ENCODE data around the gene PHF2.
"Not testable (repeated sequence)": the region's sequence is repeated elsewhere in the genome, so short reads cannot be mapped to it uniquely, and the experiment has no call there.

The PHF2 gene

DNA sequence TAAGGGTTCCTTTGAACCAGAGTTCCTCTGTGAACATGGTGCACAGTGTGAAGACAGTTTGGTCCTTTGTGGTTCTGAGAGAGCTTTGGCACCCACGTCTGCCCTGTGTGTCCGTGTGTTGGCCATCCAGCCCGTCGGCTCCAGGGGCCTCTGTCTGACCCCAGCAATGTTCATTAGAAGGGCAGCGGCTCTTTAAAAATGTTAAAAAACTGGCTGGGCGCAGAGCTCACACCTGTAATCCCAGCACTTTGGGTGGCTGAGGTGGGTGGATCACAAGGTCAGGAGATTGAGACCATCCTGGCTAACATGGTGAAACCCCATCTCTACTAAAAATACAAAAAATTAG, 90.0 kb downstream of the PHF2 start:
- H3K4me3 Mint-ChIP-seq; DNase-seq (ENCODE audit: low spot score in 2 of 2); ATAC-seq (replicated peaks; ENCODE audit: extremely low read depth, poor library complexity, severe bottlenecking); H3K4me1 Mint-ChIP-seq; H3K9me3 Mint-ChIP-seq; H3K27me3 Mint-ChIP-seq; H3K36me3 Mint-ChIP-seq (ENCODE audit: insufficient read depth); H3K27ac Mint-ChIP-seq (ENCODE audit: low read depth): not testable (repeated sequence)

DNA sequence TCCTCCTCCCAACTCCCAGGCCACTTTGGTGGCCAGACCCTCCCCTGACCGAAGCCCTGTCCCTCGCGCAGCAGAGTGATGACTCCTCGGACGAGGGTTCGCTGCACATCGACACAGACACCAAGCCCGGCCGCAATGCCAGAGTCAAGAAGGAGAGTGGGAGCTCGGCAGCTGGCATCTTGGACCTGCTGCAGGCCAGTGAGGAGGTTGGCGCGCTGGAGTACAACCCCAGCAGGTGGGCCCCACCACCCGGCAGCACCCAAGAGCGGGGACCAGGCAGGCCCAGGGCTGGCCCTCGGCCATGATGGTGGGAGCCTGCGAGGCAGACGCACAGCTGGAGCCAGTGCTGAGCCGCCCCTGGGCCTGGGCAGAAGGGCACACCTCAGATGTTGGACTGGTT, 90.6 kb downstream of the PHF2 start:
- Mint-ChIP-seq H3K27me3 (no peaks in the 10 kb centered on the region), H3K4me1 (no peaks in the 10 kb centered on the region), H3K4me3 (no peak overlapping the region), H3K9me3 (no peaks in the 10 kb centered on the region), H3K36me3 (ENCODE audit: insufficient read depth) (peaks cover 3% of the 10 kb centered on the region), H3K27ac (ENCODE audit: low read depth) (no peak overlapping the region)
- ATAC-seq (replicated peaks; ENCODE audit: extremely low read depth, poor library complexity, severe bottlenecking) (no peak), DNase-seq (ENCODE audit: low spot score in 2 of 2) (no peak)

DNA sequence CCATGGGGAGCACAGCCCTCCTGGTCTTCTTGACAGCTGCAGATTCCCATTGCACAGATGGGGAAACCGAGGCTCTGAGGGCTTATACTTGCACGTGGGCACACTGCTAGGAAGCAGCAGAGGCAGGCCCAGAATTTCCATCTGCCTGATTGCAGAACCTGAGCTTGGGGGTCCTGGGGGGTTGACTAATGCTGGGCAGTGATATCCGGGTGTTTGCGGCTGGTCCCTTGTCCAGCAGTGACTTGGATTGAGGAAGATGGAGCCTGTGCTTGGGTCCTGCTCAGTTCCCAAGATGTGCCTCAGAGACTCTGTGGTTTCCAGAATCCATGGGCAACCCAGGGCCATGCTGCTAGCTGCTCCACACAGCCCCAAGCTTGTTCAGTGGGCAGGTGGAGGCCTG, 91.2 kb downstream of the PHF2 start:
- H3K27ac Mint-ChIP-seq (ENCODE audit: low read depth) = no peak overlapping the region
- H3K9me3 Mint-ChIP-seq = no peaks in the 10 kb centered on the region
- H3K36me3 Mint-ChIP-seq (ENCODE audit: insufficient read depth) = peaks cover 4% of the 10 kb centered on the region
- no peaks in the 10 kb centered on the region for H3K27me3 Mint-ChIP-seq
- H3K4me3 Mint-ChIP-seq = no peak overlapping the region
- no peak for DNase-seq (ENCODE audit: low spot score in 2 of 2)
- no peak for ATAC-seq (replicated peaks; ENCODE audit: extremely low read depth, poor library complexity, severe bottlenecking)
- H3K4me1 Mint-ChIP-seq = no peaks in the 10 kb centered on the region

DNA sequence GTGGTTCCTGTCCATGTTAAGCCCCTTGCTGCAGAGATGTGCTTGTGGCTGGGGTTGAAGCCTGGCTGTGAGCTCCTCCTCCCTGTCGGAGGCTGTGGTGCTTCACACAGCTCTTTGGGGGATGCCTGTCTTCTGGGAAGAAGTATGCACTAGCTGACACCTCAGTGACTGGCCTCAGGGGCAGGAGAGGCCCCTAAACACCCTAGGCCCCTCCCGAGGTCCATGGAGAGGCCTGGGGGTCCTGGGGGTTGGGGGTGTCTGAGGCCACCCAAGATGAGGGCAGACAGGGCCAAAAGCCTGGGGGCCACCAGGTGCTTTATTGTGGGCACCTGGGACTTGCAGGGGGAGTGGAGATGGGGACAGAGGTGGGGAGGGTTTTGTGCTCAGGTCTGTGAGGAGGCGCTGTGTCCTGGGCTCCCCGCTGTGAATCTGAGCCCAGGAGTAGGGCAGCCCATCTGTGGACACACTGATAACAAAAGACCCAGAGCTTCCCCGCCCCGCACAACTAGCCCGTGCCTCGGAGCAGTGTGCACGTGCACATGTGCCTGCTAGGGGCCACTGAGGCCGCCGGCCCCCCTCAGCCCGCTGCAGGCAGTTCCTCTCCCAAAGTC, 92.0 kb downstream of the PHF2 start:
- Mint-ChIP-seq H3K27me3 (no peaks in the 10 kb centered on the region), H3K4me1 (no peaks in the 10 kb centered on the region), H3K27ac (ENCODE audit: low read depth) (no peak overlapping the region), H3K9me3 (no peaks in the 10 kb centered on the region), H3K36me3 (ENCODE audit: insufficient read depth) (peaks cover 4% of the 10 kb centered on the region), H3K4me3 (no peak overlapping the region)
- ATAC-seq (replicated peaks; ENCODE audit: extremely low read depth, poor library complexity, severe bottlenecking) (no peak), DNase-seq (ENCODE audit: low spot score in 2 of 2) (no peak)

DNA sequence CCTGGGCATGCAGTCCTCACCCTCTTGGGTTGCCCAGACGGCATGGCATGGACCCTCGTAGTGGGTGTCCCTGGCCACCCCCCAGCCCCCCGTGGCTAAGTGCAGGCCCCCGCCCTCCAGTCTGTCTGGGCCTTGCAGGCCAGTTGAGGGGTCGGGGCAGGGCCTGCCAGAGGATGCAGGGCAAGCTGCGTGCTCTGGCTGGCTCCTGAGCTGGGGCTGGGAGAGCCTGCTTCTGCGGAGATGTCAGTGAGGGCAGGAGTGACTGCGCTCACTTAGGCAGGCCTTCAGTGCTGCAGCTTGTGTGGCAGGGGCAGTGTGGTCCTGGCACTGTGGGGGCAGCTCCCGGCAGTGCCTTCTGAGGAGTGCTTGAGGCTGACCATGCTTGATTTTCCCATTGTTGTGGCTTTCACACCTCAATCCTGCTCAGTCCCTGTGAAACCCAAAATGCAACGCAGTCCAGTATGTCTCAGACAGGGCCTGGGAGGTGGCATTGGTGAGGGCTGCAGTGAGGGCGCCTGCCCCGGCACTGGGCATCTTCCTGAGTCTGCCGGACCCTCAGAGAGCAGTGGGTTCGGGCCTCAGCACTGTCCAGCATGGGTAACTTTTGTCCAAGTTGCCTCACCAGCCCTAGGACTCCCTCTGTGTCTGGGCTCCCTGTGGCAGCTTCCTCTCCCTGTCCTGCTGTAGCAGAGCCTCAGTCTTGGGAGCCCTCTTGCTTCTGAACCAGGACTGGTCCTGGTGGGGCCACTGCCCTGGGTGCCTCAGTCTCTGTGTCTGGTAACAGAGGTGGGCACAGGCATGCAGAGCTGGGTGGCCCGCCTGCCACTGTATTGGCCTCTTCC, 93.0 kb downstream of the PHF2 start:
- Mint-ChIP-seq H3K27me3 (no peaks in the 10 kb centered on the region), H3K27ac (ENCODE audit: low read depth) (peak overlapping the region; percentile 16), H3K9me3 (no peaks in the 10 kb centered on the region), H3K4me1 (no peaks in the 10 kb centered on the region), H3K36me3 (ENCODE audit: insufficient read depth) (peaks cover 7% of the 10 kb centered on the region), H3K4me3 (no peak overlapping the region)
- DNase-seq (ENCODE audit: low spot score in 2 of 2) = no peak
- ATAC-seq (replicated peaks; ENCODE audit: extremely low read depth, poor library complexity, severe bottlenecking) = no peak

DNA sequence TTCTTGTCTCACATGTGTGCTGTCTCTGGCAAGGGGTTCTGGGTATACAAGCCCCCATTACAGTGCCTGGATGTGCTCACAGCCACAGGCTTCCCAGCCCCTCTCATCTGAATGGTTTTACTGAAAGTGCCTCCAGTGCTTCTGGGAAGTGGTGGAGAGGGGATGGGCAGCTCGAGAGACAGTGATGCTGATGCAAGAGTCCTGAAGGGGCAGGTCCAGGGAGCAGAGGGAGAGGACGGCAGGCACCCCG, 93.5 kb downstream of the PHF2 start:
- H3K4me1 Mint-ChIP-seq = no peaks in the 10 kb centered on the region

DNA sequence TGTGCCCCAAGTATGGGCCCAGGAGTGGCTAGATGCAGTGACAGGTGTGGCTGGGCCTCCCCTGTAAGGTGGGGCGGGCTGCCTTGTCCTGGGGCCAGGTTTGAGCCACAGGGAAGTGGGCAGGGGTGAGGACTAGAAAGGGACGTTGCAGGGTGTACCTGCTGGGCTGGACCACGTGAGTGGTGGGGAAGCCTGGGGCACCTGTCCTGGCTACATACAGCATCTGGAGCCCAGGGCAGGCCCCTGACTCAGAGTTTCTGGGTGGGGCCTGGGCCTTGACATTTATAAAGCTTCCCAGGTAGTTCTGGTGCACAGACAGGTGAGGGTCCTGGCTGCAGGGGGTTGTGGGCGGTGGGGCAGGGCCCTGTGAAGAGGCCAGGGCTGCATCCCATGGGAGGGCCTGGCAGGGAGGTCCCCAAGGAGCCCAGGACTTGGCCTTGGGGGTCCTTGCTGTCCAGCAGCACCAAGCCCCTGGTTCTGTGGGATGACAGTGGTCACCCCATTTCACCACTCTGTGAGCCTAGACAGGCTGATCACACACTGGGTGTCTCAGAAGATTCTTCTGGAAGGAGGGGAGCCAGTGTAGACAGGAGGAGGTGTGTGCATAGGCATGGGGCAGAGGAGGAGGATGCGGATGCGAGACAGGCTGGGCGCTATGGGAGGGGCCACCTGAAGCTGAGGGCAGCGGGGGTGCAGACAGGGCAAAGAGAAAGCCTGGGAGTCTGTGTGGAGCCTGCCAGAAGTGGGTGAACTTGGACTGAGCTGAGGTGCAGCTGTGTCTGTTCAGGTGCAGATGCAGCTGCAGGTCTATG, 94.0 kb downstream of the PHF2 start:
- H3K27ac Mint-ChIP-seq (ENCODE audit: low read depth) = peak overlapping the region; percentile 16
- no peaks in the 10 kb centered on the region for H3K4me1 Mint-ChIP-seq
- no peak for ATAC-seq (replicated peaks; ENCODE audit: extremely low read depth, poor library complexity, severe bottlenecking)
- H3K27me3 Mint-ChIP-seq = no peaks in the 10 kb centered on the region
- no peak for DNase-seq (ENCODE audit: low spot score in 2 of 2)
- H3K4me3 Mint-ChIP-seq = no peak overlapping the region
- H3K9me3 Mint-ChIP-seq = no peaks in the 10 kb centered on the region
- H3K36me3 Mint-ChIP-seq (ENCODE audit: insufficient read depth) = peaks cover 9% of the 10 kb centered on the region

More for the DNA sequence above, 93.5 kb downstream of the PHF2 start:
- Mint-ChIP-seq H3K27ac (ENCODE audit: low read depth) (peak overlapping the region; percentile 16), H3K27me3 (no peaks in the 10 kb centered on the region), H3K9me3 (no peaks in the 10 kb centered on the region), H3K36me3 (ENCODE audit: insufficient read depth) (peaks cover 9% of the 10 kb centered on the region), H3K4me3 (no peak overlapping the region)
- ATAC-seq (replicated peaks; ENCODE audit: extremely low read depth, poor library complexity, severe bottlenecking) (no peak), DNase-seq (ENCODE audit: low spot score in 2 of 2) (no peak)

DNA sequence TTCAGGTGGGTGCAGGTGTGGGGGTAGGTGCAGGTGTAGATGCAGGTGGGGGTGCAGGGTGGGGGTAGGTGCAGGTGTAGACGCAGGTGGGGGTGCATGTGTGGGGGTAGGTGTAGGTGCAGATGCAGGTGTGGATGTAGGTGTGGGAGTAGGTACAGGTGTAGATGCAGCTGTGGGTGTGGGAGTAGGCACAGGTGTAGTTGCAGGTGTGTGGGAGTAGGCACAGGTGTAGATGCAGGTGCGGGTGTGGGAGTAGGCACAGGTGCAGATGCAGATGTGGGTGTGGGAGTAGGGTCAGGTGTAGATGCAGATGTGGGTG, 94.6 kb downstream of the PHF2 start:
- Mint-ChIP-seq H3K4me3 (no peak overlapping the region), H3K27me3 (no peaks in the 10 kb centered on the region), H3K9me3 (no peaks in the 10 kb centered on the region), H3K27ac (ENCODE audit: low read depth) (no peak overlapping the region), H3K36me3 (ENCODE audit: insufficient read depth) (peaks cover 9% of the 10 kb centered on the region), H3K4me1 (no peaks in the 10 kb centered on the region)
- ATAC-seq (replicated peaks; ENCODE audit: extremely low read depth, poor library complexity, severe bottlenecking) = no peak
- DNase-seq (ENCODE audit: low spot score in 2 of 2) = no peak

- H3K27ac Mint-ChIP-seq (ENCODE audit: low read depth); H3K4me1 Mint-ChIP-seq; H3K9me3 Mint-ChIP-seq; ATAC-seq (replicated peaks; ENCODE audit: extremely low read depth, poor library complexity, severe bottlenecking); H3K27me3 Mint-ChIP-seq; DNase-seq (ENCODE audit: low spot score in 2 of 2); H3K4me3 Mint-ChIP-seq: not testable (repeated sequence)
- peaks cover 16% of the 10 kb centered on the region for H3K36me3 Mint-ChIP-seq (ENCODE audit: insufficient read depth)
Measured at GRCh38 chr9:93672330-93673020, 96.1 kb downstream of the PHF2 start.

DNA sequence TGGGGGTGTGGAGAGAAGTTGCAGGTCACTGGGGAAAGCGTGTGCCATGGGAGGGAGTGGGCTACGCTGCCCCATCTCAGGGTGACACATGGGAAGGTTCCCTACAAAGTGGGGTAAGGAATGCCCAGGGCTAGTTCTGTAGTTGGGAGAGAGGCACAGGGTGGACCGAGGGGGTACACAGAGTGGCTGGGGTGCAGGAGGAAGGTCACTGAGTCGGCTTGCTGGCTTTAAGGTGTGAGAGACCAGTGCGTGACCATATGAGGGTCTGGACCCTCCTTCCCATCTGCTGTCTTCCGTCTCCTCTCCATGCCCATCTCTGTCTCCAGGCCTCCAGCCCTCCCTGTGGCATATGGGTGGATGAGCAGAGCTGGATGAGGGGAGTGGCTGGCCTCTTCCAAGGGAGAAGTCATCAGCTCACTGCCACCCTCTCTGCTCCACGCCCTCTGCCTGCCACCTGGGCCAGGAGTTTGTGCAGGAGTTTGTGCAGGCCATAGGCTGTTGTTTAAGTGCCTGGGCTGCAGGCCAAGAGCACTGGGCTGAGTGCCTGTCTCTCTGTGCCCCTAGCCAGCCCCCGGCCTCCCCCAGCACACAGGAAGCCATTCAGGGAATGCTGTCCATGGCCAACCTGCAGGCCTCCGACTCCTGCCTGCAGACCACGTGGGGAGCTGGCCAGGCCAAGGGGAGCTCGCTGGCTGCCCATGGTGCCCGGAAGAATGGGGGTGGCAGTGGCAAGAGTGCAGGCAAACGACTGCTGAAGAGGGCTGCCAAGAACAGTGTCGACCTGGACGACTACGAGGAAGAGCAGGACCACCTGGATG, 96.8 kb downstream of the PHF2 start:
- ATAC-seq (replicated peaks; ENCODE audit: extremely low read depth, poor library complexity, severe bottlenecking) (no peak), DNase-seq (ENCODE audit: low spot score in 2 of 2) (no peak)
- no peaks in the 10 kb centered on the region for H3K9me3 Mint-ChIP-seq
- H3K27ac Mint-ChIP-seq (ENCODE audit: low read depth) = no peak overlapping the region
- H3K4me3 Mint-ChIP-seq = no peak overlapping the region
- no peaks in the 10 kb centered on the region for H3K27me3 Mint-ChIP-seq
- no peaks in the 10 kb centered on the region for H3K4me1 Mint-ChIP-seq
- peaks cover 13% of the 10 kb centered on the region for H3K36me3 Mint-ChIP-seq (ENCODE audit: insufficient read depth)

DNA sequence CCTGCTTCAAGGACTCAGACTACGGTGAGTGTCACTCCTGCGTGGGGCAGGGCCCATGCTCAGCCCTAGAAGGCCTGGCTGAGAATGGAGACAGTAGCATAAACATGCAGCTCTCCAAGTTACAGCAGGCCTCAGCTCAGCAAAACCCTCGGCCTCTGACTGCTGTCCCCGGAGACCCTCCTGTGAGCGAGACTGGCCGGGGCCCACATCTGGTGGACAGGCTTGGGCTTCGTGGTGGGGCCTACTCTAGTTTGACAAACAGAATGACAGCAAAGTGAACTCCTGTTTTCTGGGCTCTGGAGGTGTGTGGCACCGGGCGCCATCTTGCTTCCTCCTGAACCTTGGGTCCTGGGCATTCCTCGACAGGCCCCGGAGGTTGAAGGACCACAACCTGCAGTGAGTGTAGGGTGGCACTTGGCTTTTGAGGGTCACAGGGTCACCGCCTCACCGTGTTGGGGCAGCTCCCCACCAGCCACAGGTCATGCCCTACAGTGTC, 97.5 kb downstream of the PHF2 start:
- no peak for ATAC-seq (replicated peaks; ENCODE audit: extremely low read depth, poor library complexity, severe bottlenecking)
- DNase-seq (ENCODE audit: low spot score in 2 of 2) = no peak
- no peaks in the 10 kb centered on the region for H3K27me3 Mint-ChIP-seq
- no peaks in the 10 kb centered on the region for H3K4me1 Mint-ChIP-seq
- no peak overlapping the region for H3K27ac Mint-ChIP-seq (ENCODE audit: low read depth)
- H3K4me3 Mint-ChIP-seq = no peak overlapping the region
- no peaks in the 10 kb centered on the region for H3K9me3 Mint-ChIP-seq
- peaks cover 13% of the 10 kb centered on the region for H3K36me3 Mint-ChIP-seq (ENCODE audit: insufficient read depth)
